Omental fat pad (tissue), 4 donors: ENCODE results near the gene DDR2. TPM values are rescaled to one million over a fixed set of nuclear protein-coding genes. Genes with fewer than 3 reads are reported as not detected.

Source experiments
- ATAC-seq: fragments of 150-250 bp; one replicate; pipeline ENCODE4 v1.9.1; 2016; ENCODE audit warnings: mild to moderate bottlenecking, moderate library complexity; ENCODE audit not compliant: low FRiP score
- DNase-seq: peaks from one replicate; pipeline ENCODE4 v3.0.0-alpha.2; 2019; ENCODE audit warnings: low spot score
- total RNA-seq, 4 donors: library from RNA; depleted of rRNA; stranded (reverse); fragments of >200 nt; gene quantifications; one replicate each; pipeline ENCODE4 v1.1.0, GENCODE V29; 2016
- TF ChIP-seq, protein P1 (sequence below), 3 donors: fragments of 450-650 bp; IDR thresholded peaks; one replicate each; pipeline ENCODE4 v1.5.1; 2016 to 2017; ENCODE audit warnings: antibody characterized with exemption in 3 of 3, mild to moderate bottlenecking in 3 of 3, moderate library complexity in 2 of 3

DDR2 gene
- total RNA-seq, 4 donors from 2014 or later: 140 to 164 (median 145) TPM

DNA sequence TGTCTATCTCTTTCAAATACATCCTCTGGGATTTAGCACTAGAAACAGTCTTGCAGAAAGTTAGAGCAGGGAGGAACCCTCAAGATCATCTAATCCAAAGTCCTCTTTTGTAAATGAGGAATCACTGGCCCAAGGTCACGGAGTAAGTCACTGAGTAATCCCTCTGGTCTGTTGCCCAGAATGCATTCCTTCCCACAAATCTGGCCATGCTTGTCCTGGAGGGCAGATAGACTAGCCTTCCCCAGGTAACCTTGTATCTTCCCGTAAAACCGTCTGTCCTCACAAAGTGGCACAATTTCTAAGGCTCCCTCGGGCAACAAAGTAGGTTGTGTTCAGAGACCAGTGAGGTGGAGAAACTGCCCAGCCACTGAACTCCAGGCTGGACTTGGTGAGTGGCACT, 46.2 kb downstream of the DDR2 start:
- TF ChIP-seq, protein P1, sequence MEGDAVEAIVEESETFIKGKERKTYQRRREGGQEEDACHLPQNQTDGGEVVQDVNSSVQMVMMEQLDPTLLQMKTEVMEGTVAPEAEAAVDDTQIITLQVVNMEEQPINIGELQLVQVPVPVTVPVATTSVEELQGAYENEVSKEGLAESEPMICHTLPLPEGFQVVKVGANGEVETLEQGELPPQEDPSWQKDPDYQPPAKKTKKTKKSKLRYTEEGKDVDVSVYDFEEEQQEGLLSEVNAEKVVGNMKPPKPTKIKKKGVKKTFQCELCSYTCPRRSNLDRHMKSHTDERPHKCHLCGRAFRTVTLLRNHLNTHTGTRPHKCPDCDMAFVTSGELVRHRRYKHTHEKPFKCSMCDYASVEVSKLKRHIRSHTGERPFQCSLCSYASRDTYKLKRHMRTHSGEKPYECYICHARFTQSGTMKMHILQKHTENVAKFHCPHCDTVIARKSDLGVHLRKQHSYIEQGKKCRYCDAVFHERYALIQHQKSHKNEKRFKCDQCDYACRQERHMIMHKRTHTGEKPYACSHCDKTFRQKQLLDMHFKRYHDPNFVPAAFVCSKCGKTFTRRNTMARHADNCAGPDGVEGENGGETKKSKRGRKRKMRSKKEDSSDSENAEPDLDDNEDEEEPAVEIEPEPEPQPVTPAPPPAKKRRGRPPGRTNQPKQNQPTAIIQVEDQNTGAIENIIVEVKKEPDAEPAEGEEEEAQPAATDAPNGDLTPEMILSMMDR (IDR thresholded peaks at IDR 0.05): no peak
- peak; percentile 79 for ATAC-seq
- no peak for DNase-seq

DNA sequence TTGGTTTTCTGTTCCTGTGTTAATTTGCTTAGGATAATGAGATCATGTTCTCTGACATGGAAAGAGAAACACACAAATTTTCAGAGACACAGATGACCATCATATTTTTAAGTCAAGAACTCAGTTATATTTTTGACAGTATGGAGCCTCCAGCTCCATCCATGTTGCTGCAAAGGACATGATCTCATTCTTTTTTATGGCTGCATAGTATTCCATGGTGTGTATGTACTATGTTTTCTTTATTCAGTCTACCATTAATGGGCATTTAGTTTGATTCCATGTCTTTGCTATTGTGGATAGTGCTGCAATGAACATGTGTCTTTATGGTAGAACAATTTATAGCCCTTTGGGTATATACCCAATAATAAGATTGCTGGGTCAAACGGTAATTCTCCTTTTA, 47.0 kb downstream of the DDR2 start:
- ATAC-seq (no peak), DNase-seq (no peak)
- TF ChIP-seq, protein P1 (IDR thresholded peaks at IDR 0.05): no peak

DNA sequence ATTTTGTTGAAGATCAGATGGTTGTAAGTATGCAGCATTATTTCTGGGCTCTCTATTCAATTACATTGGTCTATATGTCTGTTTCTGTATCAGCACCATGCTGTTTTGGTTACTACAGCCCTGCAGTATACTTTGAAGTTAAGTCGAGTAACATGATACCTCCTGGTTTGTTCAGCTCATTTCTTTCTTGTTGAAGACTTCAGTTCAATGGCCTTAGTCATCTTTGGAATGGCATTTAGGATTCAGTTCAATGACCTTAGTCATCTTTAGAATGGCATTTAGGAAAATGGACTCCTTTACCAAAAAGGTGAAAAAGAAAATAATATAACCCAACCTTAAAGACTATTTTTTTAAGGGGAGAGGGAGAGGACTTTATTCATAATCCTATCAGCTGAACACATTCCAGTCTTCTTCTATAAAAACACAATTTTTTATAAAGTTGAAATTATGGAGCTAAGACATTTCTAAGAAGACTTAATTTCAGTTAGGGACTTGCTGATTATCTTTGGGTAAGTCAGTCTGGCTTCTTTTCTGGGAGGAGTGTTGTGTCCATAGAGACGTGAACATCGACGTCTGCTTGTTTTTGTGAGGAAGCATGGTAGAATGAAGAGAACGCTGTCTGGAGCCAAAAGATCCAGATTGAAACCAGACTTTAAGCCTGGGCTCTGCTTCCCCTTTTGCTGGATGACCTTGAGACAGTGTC, 48.3 kb downstream of the DDR2 start:
- DNase-seq: no peak
- no peak for ATAC-seq
- TF ChIP-seq, protein P1 (IDR thresholded peaks at IDR 0.05): no peak

DNA sequence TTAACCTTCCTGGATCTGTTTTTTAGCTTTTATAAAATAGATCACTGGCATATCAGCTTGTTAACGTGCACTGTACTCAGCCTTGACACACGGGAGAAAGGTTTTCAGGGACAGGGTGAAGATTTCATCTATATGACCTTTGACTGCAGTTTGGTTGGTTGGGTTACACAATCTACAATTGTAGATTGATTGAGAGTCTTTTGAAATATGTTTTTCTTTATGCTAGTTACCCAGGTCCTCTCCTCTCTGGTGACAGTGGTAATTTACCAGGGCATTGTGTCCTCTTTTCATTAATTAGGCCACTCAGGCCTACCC, 48.8 kb downstream of the DDR2 start:
- TF ChIP-seq, protein P1 (IDR thresholded peaks at IDR 0.05): no peak
- ATAC-seq (no peak), DNase-seq (no peak)

DNA sequence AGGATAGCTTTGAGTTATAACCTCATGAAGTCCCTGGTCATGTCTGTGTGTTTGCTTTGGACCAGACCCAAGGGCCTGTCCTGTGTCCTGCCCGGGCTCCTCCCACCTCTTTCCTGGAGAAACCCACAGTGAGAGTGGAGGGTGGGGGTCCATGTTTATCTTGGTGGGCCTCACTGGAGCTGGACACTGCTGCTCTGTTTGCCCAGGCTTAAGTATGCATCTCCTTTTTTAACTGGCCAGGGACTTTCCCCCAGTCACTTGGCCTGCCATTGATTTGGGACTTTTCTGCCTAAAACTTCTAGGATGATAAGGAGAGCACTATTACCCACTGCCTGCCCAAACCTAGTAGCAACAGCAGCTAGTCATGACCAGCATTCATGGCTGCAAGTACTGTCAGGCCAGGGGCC, 49.8 kb downstream of the DDR2 start:
- ATAC-seq (no peak), DNase-seq (no peak)
- TF ChIP-seq, protein P1 (IDR thresholded peaks at IDR 0.05): no peak

DNA sequence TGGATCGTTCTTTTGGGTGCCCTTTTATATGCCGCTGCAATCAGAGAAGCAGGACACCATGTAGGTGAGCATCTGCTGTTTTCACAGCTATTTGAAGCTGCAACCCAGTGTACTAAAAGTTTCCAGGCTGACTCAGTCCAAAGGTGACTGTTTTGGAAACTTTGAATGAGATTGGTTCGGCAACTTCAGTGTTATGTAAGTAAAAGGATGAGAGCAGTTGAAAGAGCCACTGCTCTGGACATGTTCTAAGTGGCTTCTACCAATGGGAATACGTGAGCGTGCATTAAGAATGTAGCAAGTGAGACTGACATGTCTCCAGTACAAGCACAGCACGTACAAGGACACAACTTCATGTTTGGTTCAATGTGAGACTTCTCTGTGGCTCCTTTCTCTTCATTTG, 55.6 kb downstream of the DDR2 start:
- ATAC-seq (no peak), DNase-seq (no peak)

DNA sequence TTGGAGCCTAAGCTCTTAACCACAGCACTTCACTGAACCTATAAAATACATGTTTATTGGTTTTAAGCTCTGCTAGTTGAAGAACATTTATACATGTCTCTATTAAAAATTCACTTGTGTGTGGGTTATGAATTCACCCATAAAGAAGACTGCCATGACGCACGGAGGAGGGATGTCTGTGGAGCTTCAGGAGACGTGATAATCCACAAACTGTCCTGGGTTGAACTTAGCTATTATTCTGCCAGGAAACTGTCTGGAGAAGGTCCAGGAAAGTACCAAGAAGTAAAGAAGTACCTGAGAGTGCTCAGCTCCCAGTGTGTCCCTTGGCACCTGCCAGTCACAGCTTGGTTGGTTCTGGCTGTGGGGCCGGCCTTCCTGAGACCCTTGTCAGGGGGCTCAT, 56.3 kb downstream of the DDR2 start:
- DNase-seq: no peak
- TF ChIP-seq, protein P1 (IDR thresholded peaks at IDR 0.05): no peak
- ATAC-seq: peak; percentile 17

More for the DNA sequence above, 55.6 kb downstream of the DDR2 start:
- TF ChIP-seq, protein P1 (IDR thresholded peaks at IDR 0.05): no peak
